Dedifferentiated amniotic fluid mesenchymal stem cell (primary cell): Measurements from ENCODE around the gene RNF4.
A peak's percentile ranks its signal among the peaks of the same experiment; 100 is the strongest.
"Not testable (repeated sequence)": the region's sequence is repeated elsewhere in the genome, so short reads cannot be mapped to it uniquely, and the experiment has no call there.

Source experiments
- DNase-seq: peaks from one replicate; pipeline ENCODE4 v3.0.0-alpha.2; 2016; ENCODE audit errors: extremely low spot score

The RNF4 gene

GRCh38 chr4:2534904-2535375, 66.0 kb downstream of the RNF4 start:
- DNase-seq, result no peak

- DNase-seq, result peak; percentile 40
These were observed 66.7 kb downstream of the RNF4 start for GRCh38 chr4:2535376-2536192.

DNA sequence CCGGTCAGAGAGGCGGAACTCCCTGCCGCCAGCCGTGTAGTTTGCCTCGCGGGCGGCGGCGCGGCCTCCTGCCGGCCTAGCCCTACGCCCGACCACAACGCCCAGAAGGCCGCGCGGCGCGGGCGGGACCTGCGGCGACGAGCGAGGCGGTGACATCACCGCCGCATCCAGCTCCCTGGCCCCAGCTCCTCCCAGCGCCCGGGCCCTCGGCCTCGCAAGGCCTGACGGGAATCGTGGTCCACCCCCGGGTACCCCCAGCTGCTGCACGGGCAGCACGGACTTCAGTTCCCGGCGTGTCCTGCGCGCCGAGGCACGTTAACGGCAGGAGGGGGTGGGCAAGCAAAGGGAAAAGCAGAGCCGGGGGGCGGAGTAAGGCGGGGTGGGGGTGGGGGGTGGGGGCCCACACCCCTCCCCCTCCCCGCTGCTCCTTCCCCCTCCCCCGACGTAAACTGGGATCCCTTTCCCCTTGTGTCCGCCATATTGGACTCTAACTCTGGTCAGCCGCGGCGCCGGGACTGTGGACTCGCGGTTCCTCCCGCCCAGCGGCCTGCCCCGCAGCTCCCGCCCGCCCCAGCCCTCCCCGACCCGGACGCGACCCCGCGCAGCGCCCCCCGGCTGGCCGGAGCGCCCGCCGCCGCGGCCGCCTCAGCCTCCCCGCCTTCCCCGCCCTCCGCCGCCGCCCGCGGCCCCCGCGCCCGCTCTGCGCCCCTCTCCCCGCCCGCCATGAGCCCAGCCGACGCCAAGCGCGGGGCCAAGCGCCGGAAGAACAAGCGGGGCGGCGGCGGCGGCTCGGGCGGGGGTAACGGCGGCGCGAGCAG, 67.5 kb downstream of the RNF4 start, which contains the start of gene FAM193A:
Gene FAM193A (plus strand): TSS at position 455 of the 818 bp plus-strand sequence. CDS start 269 bp downstream, at position 724.
- peak; percentile 99 for DNase-seq

- DNase-seq, result no peak
These were observed 68.3 kb downstream of the RNF4 start for GRCh38 chr4:2537011-2537830.

GRCh38 chr4:2543580-2544191, 74.8 kb downstream of the RNF4 start:
- not testable (repeated sequence) for DNase-seq

DNA sequence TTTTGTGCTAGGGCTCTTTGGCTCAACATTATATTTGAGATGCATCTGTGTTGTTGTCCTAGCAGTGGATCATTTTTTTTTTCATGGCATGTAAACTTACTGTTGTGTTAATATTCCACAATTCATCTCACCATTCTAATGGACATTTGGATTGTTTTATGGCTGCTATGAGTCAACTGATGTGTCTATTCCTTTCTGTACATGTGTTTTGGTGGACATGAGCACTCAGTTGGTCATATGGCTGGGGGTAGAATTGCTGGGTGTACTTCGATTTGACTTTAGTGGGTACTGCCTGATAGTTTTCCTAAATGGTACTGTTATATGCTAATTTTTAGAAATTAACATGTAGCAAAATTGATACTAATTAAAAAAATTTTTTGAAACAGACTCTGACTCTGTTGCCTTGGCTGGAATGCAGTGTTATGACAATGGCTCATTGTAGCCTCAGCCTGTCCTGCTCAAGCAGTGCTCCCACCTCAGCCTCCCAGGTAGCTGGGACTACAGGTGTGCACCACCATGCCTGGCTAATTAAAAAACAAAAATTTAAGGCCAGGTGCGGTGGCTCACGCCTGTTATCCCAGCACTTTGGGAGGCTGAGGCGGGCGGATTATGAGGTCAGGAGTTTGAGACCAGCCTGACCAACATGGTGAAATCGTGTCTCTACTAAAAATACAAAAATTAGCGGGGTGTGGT, 76.6 kb downstream of the RNF4 start:
- no peak for DNase-seq

DNA sequence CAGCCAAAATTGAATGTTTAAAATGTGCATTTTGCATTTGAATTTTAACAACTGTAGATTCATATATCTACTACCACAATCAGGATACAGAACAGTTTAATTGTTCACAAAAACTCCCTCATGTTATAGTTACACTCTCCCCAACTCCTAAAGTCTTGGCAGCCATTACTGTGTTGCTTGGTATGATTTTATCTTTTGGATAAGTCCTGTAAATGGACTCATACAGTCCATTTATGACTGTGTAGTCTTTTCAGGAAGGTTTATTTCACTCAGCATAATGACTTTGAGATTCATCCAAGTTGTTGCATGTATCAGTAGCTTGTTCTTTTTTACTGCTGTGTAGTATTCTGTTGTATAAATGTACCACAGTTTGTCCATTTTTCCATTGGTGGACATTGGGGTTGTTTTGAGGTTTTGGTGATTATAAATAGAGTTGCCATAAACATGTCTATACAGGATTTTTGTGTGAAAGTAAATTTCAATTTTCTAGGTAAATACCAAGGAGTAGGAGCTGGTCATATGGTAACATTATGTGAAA, 77.4 kb downstream of the RNF4 start:
- no peak for DNase-seq

DNA sequence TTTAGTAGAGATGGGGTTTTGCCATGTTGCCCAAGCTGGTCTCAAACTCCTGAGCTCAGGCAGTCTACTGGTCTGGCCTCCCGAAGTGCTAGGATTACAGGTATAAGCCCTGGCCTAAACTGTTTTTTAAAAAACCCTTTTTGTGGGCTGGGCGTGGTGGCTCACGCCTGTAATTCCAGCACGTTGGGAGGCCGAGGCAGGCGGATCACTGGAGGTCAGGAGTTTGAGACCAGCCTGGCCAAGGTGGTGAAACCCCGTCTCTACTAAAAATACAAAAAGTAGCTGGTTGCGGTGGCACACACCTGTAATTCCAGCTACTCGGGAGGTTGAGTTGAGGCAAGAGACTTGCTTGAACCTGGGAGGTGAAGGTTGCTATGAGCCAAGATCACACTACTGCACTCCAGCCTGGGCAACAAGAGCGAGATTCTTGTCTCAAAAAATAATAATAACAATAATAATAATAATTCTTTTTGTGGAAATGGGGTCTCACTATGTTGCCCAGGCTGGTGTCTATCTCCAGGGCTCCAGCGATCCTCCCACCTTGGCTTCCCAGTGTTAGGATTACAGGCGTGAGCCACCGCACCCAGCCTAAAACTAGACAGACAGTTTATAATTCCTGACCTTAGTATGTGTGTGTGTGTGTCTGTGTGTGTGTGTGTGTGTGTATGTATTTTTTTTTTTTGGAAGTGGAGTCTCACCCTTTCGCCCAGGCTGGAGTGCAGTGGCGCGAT, 78.2 kb downstream of the RNF4 start:
- not testable (repeated sequence) for DNase-seq

- DNase-seq, result no peak
These were observed 82.2 kb downstream of the RNF4 start for GRCh38 chr4:2551118-2551517.

DNA sequence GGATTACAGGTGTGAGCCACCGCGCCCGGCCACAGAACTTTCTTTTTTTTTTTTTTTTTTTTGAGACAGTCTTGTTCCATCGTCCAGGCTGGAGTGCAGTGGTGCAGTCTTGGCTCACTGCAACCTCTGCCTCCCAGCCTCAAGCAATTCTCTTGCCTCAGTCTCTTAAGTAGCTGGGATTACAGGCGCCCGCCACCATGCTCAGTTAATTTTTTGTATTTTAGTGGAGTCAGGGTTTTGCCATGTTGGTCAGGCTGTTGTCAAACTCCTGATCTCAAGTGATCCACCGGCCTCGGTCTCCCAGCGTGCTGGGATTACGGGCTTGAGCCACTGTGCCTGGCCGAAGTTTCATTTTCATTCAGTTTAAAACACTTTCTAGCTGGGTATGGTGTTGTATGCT, 83.9 kb downstream of the RNF4 start:
- DNase-seq, result no peak

DNA sequence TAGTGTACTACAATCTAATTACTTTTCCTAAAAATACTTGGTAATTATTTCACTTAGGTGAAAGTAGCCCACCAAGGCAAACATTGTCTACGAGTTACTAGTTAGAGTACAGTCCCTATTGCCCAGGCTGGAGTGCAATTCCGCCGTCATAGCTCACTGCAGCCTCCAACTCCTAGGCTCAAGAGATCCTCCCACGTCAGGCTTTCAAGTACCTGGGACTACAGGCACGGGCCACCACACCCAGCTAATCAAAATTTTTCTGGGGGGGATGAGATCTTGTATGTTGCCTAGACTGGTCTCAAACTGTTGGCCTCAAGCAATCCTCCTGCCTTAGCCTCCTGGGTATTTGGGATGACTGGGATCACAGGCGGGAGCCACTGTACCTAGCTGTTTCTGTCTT, 89.4 kb downstream of the RNF4 start:
- DNase-seq, result no peak

DNA sequence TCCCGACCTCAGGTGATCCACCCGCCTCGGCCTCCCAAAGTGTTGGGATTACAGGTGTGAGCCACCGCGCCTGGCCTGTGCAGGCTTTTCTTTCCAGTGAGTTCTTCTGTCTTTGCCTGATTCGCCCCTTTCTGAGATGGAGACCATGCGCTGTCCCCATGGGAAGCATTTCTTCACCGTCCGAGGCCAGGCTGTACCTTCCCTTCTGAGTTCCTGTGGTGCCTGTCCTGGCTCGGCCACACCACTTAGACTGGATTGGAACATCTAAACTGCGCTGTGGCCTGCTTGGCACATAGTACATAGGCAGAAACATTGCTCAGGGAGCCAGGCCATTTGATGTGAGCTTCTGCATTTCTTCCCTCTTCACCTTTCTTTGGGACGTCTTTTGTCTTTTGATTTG, 91.3 kb downstream of the RNF4 start:
- no peak for DNase-seq
